NAMALWA (cell line): ENCODE measurements around the gene SMPD2.

Experiments
- DNase-seq: peaks from one replicate; pipeline ENCODE4 v3.0.0-alpha.2; 2015; ENCODE audit warnings: low spot score

Gene SMPD2, protein sequence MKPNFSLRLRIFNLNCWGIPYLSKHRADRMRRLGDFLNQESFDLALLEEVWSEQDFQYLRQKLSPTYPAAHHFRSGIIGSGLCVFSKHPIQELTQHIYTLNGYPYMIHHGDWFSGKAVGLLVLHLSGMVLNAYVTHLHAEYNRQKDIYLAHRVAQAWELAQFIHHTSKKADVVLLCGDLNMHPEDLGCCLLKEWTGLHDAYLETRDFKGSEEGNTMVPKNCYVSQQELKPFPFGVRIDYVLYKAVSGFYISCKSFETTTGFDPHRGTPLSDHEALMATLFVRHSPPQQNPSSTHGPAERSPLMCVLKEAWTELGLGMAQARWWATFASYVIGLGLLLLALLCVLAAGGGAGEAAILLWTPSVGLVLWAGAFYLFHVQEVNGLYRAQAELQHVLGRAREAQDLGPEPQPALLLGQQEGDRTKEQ

DNA sequence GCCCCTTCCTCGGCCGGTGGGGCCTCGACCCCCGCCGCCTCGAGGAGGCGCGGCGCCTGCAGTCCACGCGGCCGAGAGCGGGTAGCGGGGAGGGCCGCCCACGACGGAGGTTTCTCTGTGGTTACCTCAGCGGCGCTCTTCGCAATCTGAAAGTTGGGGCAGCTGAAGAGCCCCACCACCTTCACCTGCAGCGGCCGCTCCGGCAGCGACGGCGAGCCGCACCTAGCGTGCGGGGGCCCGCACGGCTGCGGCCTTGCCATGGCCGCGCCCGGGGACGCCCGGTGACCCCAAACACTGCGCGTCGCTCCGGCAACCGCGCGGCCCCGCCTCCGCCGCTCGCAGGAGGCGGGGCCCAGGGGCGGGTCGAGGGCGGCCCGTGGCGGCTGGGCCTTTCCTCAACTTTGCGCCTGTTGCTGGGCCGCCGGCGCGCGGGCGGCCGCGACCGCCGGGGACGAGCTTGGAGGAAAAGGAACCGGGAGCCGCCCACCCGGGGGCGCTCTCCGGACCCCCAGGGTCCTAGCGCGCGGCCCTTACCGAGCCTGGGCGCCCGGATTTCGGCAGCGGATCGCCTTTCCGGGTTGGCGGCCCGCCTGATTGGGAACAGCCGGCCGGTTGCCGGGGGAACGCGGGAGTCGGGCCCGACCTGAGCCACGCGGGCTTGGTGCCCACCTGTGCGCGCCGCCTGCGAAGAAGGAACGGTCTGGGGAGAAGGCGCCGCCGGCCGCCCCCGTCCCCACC is at the start of gene SMPD2, which contains the start of gene PPIL6:
SMPD2 (plus strand) TSS at position 394 of the 738 bp plus-strand sequence. CDS start 398 bp downstream, outside the sequence.
PPIL6 (minus strand) TSS at position 298 of the 738 bp plus-strand sequence; CDS start at position 260, 38 bp downstream.
- DNase-seq: peak; percentile 88

DNA sequence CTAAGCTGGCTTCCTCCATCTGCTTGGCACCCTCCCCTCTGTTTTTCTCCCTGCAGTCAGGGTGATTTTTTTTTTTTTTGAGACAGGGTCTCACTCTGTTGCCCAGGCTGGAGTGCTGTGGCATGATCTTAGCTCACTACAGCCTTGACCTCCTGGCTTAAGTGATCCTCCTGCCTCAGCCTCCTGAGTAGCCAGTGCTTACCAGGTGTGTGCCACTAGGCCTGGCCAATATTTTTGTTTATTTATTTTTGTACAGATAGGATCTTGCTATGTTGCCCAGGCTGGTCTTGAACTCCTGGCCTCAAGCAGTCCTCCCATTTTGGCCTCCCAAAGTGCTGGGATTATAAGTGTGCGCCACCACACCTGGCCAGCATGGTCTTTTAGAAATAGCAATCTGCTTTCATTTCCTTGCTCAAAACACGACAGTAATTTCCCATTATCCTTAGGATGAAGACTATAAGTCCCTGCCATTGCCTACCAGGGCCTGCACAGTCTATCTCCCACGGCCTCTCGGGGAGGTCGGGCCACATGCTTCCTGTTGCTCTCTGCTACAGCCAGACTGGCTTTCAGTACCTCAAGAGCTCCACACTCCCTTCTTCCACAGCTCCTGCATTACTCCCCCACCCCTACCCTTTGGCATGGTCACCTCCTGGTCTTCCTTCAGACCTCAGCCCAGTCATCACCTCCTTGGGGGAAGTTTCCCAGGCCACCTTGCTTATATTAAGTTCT is 47.2 kb upstream of the SMPD2 start:
- no peak for DNase-seq

DNA sequence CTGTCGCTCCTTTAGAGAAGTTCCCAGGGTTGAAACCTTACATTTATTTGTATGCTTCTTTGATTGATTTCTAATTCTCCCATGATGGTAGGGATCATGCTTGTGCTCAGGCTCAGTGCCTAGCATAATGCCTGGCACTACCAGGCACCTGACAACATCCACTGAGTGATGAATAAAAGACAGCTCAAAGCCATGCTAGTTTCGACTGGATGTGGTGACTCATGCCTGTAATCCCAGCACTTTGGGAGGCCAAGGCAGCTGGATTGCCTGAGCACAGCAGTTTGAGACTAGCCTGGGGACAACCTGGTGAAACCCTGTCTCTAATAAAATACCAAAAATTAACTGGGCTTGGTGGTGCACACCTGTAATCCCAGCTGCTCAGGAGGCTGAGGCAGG is 46.6 kb upstream of the SMPD2 start:
- no peak for DNase-seq

DNA sequence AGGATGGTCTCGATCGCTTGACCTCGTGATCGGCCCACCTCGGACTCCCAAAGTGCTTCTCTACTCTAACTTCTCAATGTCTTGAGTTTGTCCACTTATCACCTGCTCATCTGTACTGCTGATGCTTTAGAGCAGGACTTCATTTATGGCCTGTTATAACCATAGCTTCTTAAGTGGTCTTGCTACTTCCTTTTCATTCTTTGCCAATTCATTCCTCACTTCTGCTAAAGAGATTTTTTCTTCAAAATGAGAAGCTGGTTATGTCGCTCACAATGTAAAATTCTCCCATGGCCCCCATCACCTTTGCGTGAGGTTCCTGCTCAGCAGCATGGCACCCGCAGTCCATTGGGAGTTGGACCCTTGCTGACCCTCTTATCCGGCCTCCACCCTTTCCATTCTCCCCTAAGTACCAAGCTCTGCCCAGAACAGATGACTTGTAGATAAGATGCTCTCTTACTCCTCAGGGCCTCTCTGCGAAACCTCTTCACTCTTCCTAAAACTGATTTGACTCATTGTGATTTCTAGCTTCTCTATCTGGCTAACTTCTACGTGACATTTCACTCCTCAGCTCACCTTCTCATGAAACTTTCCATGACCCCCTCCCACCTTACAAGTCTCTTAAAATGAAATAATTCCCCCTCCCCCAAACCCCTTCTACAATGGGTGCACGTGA is 44.3 kb upstream of the SMPD2 start:
- no peak for DNase-seq

DNA sequence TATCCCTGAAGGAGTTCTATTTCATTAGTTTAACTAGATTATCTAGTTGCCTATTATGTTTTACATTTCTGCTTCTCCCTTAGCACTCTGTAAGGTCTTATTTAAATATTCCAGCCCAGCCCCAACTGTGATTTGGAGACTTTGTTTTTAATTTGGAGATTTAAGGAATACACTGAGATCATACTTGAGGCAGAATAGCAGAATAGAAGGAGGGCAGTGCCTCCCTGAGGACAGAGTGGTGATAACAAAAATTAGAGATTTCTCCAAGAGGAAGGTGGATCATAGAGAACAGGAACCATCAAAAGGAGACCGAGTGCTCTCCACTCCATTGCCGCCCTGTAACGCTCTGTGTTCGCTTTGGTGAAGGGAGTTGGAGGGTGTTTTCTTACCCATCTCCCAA is 43.5 kb upstream of the SMPD2 start:
- DNase-seq: no peak

DNA sequence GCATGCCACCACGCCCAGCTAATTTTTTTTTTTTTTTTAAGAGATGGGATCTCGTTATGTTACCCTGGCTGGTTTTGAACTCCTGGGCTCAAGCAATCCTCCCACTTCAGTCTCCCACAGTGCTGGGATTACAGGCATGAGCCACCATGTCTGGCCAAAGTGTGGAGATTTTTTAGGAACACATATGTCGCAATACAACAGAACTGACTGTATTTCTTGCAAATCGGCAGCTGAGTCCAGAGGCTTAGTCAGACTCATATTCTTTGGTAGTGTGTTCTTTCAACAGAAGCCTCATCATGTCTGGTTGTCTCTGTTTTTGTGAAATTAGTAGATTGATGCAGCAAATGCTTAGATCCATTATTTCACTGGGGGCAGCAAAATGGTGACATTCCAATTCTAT is 34.3 kb upstream of the SMPD2 start:
- DNase-seq: no peak

DNA sequence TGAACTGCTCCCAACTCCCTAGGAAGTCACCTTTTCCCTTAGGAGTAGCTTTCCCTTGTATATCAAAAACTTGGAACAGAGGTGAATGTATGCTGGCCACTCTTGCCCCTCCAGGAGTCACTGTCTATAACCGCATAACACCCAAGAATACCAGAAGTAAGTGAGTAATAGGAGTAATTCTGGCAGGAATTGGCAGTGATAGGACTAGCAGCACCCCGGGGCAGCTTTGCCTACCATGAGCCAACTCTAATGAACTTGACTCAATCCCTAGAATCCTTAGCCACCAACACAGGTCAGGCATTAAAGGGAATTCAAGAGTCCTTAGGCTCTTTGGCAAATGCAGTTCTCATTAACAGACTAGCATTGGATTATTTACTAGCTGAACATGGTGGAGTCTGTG is 29.5 kb upstream of the SMPD2 start:
- no peak for DNase-seq

DNA sequence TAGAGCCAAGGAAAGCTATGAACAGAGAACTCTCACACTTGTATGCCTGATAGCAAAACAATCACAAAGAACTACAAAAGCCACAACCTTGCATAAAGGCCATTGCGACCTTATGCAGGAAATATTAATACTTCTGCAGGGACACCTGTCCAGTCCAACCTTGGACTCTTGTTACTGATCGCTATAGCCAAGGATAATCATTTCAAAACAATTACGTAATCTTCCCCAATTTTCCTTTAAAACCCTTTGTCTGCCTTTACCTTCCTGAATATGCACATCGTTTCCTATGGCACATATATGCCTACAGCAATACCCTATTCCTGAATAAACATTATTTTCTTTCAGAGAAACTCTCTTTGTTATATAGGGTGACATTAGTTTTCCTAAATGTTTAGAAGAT is 22.9 kb upstream of the SMPD2 start:
- no peak for DNase-seq

DNA sequence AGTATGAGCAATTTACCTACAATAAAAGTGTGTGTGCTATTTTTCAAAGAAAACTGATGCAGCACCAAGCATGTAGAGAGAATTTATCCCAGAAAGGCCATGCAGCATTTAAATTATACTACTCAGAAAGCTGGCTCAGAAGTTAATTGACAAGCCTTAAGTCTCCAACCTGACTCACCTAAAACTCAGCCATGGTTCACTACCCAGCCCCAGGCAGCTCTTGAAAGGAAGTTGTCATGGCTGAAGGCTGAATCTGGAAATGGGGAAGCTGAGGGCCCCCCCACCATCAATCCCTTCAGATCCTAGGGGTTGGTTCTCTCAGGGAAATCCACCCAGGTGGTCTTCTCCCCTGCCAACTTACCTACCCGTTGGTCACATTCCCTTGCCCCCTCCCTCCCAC is 19.8 kb upstream of the SMPD2 start:
- no peak for DNase-seq

DNA sequence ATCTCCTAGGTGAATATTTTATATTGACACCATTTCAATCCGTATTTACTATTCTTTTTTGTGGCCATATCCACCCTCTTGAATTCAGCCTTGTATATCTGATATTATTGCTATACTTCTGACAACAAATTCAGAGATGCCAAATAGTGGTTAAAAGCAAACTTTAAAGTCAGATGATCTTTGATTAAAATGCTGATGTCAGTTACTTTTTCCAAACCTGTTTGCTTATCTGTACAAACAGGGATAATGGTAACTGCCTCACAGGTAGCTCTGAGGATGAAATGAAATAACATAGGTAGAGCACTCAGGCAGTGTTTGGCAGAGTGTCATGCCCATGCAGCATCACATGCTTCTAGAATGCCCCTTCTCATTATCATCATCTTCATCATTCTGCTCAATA is 19.3 kb upstream of the SMPD2 start:
- no peak for DNase-seq

DNA sequence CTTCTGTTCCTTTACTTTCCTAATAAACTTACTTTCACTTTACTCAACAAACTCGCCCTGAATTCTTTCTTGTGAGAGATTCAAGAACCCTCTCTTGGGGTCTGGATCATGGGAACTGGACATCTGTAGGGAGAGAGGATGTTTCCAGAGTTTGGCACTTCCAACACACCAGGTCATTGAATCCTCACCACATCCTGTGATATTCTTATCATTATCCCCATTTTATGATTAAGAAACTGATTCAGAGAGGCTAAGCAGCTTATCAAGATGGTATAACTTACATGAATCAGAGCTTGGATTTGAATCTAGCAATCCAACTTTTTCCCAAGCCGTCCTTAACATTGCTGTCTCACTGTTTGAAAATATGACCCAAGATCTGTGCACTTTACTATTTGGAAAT is 15.6 kb upstream of the SMPD2 start:
- no peak for DNase-seq

DNA sequence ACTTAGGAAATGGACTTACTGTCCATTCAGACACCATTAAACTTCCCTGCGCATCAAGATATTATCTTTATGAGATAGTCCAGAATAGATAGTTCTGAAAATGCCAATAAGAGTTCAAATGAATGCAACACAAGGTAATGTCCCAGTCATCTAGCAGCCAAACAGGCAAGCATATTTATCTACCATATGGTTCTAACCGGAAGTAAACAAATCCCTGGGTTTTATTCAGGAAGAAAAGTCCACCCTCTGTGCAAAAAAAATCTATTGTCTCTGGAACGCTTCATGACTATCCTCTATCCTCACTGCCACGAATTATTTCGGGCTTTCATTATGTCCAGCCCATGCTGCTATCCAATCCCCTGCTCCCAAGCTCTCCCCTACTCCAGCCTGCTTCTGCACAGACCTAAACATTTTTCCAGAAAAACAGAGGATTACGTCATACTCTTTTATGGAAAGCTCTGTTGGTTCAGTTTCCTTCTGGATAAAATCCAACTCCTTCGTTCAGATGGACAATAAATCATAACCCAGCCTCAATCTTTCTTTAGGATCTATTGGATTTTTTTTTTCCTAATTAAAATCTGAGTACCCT is 11.5 kb upstream of the SMPD2 start:
- no peak for DNase-seq

DNA sequence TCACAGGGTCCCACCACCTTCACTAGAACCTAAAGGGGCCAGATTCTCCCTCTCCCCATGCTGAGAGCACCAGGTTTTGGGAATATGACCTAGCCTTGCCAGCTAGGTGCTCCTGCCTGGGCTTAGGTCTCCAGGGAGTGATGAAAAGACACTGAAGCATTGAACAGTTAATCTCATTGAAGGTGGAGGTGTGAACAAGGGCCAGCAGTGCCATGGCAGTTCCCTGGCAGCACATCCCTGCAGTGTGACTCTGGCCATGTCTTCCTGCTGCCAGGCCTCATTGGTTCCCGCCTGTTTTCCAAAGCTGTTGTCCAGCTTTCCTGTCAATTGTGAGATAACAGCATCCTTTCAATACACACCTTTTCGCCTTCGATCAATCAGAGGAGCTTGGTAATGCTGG is 11.0 kb upstream of the SMPD2 start:
- no peak for DNase-seq

DNA sequence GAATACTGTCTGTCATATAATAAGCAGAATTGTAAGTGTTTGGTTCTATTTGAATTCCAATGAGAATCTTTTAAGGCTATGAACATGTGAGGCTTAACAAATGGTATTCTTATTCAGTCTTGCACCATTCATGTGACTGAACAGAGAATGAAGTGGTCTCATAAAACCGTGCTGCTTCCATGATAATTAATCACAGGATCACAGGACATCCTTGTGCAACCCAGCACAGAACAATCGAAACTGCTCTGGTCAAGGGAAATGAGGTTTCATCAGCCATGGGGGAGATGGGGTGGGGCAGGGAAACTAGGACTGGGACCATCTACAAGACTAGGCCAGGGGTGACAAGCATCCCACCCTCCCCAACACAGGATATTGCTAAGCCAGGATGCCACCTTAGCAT is 6.1 kb upstream of the SMPD2 start:
- no peak for DNase-seq

DNA sequence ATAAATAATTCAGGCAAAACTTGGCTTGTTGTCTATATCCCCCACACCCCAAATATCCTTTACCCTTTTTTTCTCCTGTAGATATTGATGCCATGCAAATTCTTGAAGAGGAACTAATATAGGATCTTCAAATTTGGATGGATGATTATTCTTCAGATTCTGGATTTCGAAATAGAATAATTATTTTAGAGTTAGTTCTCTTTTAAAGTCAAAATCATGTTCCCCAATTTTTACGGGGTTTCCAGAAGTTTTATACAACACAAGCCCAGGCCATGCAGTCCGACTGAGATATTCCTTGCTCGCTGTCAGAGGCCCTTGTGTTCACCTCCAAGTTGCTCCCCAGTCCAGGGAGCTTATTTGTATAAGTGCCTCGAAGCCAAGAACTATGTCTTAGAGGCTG is 4.5 kb upstream of the SMPD2 start:
- DNase-seq: no peak

DNA sequence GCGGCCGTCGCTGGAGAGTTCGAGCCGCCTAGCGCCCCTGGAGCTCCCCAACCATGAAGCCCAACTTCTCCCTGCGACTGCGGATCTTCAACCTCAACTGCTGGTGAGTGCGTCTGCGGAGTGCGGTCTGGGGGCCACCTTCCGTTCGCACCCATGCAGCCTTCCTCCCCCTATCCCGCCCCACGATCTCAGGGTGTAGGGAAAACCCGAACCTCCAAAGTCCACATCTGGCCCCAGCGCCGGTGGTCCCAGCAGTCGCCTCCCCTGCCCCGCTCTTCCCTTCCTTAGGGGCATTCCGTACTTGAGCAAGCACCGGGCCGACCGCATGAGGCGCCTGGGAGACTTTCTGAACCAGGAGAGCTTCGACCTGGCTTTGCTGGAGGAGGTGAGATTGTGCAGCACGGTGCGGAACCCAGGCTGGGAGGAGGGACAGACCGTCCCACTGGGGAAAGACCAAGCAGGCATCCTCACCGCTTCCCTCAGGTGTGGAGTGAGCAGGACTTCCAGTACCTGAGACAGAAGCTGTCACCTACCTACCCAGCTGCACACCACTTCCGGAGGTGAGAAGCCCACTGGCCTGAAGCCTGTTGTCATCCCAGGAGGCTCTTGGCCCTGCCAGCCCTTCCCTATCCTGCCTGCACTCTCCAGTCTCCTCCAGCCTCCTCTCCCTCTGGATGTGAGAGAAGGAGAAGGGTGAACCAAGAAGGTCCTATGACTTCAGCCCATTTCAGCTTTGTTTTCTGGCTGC is 719 bp downstream of the SMPD2 start:
- DNase-seq: peak; percentile 67

DNA sequence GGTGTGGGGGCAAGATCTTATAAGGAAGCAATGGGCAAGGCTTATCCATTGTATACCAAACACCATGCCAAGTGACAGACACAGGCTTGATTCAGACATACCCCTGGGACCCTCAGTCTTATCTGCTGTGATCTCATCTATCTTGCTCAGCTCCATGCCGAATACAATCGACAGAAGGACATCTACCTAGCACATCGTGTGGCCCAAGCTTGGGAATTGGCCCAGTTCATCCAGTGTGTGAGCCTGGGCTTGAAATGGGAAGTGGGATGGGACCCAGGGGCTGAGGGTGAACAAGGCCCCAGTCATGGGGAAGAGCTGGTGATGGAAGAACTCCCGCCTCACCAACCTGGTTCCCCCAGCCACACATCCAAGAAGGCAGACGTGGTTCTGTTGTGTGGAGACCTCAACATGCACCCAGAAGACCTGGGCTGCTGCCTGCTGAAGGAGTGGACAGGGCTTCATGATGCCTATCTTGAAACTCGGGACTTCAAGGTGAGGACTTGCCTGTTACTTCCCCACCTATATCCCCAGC is 1.9 kb downstream of the SMPD2 start:
- DNase-seq: no peak

DNA sequence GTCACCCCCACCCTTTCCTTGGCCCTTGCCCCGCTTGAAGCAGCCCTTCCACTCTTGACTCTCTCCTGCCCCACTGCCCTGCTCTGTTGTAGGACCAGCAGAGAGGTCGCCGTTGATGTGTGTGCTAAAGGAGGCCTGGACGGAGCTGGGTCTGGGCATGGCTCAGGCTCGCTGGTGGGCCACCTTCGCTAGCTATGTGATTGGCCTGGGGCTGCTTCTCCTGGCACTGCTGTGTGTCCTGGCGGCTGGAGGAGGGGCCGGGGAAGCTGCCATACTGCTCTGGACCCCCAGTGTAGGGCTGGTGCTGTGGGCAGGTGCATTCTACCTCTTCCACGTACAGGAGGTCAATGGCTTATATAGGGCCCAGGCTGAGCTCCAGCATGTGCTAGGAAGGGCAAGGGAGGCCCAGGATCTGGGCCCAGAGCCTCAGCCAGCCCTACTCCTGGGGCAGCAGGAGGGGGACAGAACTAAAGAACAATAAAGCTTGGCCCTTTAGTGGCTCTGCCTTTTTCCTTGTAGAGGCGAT is 3.0 kb downstream of the SMPD2 start:
- no peak for DNase-seq

DNA sequence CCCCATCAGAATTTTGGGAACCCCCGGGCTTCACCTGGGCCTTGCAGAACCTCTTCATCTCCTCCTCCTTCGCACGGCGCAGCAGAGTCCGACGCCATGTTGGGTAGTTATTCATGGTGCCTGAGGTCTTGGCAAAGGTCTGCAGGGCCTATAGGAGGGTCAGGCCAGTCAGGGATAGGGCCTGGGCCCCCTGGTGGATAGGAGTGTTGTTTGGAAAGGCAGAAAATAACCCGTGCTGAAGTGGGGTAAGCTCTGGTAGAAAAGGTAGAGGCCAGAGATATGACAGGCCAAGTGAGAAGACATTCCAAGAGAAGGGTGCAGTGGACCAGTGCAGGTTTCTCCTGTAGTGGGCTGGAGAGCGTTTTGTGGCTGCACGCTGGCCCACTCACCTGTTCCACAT is 4.9 kb downstream of the SMPD2 start:
- DNase-seq: no peak

DNA sequence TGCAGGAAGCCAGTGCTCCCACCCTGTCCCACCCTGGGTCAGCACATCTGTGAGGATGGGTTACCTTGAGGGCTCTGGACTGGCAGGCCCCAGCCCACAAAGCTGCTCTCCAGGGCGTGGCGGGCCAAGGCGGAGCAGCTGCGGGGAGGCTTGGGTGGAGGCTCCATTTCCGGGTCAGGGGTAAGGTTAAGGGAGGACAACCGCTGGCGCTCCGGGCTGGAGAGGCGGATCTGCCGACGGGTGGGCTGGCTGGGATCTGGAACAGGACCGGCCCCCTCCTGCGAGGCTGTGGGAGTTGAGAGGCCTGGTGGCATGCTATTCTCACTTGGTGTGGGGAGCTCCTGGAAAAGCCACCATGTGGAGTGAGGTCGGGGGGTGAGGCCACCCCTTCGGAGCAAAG is 5.5 kb downstream of the SMPD2 start:
- DNase-seq: no peak

DNA sequence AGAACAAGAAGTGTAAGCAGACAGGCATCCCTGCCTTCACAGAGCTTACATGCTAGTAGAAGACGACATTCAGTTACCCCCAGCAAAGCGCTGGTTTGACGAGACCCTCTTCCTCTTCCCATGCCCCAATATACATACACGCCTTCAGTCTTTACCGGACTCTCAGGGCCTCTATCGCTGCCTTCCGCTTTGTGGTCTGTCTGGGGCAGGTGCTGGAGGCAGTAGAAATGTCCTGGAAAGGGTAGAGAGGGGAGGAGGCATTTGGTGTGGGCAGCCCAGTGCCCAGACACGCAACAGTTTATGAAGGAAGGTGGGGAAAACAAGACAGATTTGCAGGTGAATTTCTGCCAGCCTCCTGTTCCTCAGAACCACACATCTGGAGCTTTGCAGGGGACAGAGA is 6.0 kb downstream of the SMPD2 start:
- DNase-seq: no peak
